CD1c-positive myeloid dendritic cell (primary cell): ENCODE data around the gene STAU1.
"Not testable (repeated sequence)": the region's sequence is repeated elsewhere in the genome, so short reads cannot be mapped to it uniquely, and the experiment has no call there.

Experiments used
- DNase-seq: peaks from one replicate; pipeline ENCODE4 v3.0.0-alpha.2; 2016; ENCODE audit errors: extremely low spot score

Gene STAU1, protein sequence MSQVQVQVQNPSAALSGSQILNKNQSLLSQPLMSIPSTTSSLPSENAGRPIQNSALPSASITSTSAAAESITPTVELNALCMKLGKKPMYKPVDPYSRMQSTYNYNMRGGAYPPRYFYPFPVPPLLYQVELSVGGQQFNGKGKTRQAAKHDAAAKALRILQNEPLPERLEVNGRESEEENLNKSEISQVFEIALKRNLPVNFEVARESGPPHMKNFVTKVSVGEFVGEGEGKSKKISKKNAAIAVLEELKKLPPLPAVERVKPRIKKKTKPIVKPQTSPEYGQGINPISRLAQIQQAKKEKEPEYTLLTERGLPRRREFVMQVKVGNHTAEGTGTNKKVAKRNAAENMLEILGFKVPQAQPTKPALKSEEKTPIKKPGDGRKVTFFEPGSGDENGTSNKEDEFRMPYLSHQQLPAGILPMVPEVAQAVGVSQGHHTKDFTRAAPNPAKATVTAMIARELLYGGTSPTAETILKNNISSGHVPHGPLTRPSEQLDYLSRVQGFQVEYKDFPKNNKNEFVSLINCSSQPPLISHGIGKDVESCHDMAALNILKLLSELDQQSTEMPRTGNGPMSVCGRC

DNA sequence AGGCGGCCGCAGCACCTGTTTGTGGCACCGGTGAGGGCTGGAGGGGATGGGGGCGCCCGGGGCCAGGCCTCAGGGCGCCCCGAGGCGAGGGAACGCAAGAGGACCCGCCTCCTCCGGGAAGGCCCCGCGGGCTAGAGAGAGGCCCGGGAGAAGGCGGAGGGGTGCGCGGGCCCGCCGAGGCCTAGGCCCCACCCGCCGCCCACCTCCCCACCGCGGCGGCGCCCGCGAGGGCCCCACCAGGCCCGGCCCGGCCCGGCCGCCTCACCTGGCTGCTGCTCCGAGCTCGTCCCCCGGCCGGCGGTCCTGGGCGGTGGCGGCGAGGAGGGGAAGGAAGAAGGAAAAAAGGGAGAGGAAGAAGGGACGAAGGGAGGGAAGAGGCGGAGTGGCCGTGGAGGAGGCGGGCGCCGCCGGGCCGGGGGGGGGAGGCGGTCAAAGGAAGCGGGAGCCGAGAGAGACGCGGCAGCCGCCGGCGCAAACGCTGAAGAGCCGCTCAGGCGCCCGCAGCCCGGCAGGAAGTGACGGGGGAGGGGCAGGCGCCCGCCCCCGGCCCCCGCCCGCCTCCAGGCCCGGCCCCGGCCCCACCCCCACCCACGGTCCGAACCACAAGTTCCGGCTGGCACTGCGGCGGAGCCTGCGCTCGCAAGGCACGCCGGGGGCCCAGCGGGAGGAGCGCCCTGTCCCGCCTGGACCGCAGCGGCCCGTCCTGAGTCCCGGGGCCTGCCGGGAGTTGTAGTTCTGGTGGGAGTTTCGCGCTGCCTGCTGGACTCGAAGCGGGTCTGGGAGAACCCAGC lies at the start of gene STAU1:
TSS of gene STAU1 (minus strand) at position 484 of the 791 bp plus-strand sequence. CDS start 22,133 bp downstream, outside the sequence.
- peak; percentile 96 for DNase-seq

DNA sequence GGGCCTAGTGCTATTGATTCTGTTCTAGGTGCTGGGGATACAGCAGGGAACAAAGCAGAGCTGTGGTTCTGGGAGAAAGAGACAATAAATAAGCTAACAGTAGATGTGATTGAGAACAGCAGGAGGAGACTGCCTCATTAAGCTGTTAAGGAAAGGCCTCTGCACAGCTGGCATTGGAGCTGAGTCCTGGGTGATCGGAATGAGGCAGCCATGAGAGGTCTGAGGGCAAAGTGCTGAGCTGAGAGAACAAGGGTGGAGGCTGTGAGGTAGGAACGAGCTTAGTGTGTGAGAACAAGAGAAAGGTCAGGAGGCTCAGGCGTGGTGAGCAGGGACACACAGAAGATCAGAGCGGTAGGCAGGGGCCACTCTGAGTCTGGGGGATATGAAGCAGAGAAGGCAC lies 49.4 kb upstream of the STAU1 start:
- no peak for DNase-seq

DNA sequence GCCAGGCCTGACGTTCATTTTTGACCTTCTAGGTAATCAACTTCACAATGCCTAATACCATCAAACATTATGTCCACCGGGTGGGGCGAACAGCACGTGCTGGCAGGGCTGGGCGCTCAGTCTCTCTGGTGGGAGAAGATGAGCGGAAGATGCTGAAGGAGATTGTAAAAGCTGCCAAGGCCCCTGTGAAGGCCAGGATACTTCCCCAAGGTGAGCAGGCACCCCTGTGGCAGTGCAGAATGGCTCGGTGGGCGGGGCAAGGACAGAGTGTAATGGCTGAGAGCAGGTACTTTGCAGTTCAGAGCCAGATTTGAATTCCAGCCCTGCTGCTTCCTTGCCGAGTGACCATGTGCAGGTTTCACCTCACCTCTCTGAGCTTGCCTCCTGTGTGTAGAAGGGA lies 48.2 kb upstream of the STAU1 start:
- no peak for DNase-seq

DNA sequence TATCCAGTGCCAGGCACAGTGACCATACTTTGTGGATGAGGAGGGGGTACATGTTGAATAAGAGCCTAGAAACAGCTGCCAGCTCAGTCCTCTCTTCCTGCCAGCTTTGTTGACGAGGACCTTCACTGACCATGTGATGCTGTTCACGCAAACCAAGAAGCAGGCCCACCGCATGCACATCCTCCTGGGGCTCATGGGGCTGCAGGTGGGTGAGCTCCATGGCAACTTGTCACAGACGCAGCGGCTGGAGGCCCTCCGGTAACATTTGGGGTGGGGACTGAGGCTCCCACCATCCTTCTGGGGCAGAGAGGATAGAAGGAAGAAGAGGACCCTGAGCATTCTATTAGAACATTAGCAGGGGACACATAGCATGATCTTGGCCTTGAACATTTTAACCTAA lies 46.7 kb upstream of the STAU1 start:
- DNase-seq, result no peak

DNA sequence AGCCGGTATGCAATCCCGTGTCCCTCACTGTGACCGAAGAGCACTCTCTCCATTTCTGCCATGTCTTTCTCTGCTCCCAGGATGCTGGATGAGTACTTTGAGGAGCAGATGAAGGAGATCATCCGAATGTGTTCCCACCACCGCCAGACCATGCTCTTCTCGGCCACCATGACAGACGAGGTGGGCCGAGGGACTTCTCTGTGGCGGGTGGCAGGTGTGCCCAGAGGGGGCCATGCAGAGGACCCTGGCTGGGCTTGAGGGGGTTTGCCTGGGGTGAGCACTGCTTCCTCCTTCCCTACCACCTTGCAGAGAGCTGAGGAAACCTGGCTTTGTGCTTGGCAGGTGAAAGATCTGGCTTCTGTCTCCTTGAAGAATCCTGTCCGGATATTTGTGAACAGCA lies 45.1 kb upstream of the STAU1 start:
- DNase-seq, result no peak

DNA sequence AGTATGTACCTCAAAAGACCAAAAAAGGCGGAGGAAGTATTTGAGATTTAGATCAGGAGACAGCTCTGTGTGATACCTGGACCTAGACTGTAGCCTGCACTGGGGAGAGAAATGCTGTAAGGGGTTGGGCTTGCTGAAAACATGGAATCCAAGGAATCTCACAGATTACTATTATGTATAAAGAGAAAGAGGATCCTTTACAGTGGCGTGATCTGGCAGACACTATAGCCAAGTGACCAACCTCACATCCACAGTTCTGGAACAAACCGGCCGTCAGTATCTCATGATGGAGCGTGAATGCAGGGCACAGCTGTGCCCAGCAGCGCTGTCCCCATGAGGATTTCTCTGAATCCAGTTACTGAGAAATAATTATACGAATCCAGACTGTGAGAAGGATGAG lies 43.3 kb upstream of the STAU1 start:
- no peak for DNase-seq

DNA sequence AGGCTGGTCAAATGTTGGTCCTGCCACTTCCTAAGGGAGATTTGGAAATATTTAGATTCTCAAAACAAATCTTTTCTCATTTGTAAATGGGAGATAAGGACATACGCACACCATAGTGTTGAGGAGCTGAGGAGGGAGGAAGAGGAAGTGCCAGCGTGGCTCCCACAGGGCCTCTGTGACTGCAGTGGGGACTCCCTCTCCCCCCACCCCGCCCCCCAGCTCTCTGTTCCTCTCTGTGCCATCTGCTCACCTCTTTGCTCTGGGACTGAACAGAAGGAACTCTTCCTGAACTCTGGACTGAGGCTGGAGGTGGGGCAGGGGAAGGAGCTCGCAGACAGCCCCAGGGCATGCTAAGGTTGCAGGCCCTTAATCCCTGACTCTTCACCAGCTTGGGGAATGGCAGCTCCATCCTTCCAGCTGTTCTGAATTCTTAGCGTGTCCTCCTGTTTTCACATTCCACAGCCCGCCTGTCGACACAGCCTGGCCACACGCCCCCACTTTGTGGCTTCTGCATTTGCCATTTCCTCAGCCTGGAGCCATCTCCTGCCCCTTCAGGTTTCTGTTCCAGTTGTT lies 42.5 kb upstream of the STAU1 start:
- DNase-seq, result peak; percentile 88

DNA sequence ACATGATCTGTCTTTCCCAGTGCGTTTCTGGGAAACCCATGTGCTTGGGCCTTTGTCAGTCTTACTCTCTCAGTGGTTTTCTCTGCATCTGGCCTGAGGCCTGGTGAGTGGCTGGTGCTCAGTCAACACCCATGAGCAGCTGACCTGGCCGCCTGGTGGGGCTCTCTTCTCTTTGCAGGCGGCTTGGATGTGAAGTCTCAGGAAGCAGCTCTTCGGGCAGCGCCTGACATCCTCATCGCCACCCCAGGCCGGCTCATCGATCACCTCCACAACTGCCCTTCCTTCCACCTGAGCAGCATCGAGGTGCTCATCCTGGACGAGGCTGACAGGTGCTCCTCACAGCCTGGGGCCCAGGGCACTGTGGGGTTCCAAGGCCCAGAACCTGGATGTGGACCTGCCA lies 41.9 kb upstream of the STAU1 start:
- no peak for DNase-seq

DNA sequence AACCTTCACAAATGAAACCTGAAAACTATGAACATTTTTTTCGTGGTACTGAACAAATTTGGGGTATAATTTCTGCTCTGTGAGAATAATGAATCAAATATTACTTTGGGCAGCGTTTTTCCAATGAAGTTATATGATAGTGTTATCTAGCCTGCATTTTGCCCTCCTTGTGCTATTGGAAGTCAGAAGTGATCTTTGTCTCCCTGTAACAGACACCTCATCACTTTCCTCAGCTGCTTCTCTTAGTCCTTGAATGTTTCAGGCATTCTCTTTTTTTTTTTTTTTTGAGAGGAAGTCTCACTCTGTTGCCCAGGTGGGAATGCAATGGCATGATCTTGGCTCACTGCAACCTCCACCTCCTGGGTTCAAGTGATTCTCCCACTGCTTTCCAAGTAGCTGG lies 41.2 kb upstream of the STAU1 start:
- DNase-seq, result no peak

DNA sequence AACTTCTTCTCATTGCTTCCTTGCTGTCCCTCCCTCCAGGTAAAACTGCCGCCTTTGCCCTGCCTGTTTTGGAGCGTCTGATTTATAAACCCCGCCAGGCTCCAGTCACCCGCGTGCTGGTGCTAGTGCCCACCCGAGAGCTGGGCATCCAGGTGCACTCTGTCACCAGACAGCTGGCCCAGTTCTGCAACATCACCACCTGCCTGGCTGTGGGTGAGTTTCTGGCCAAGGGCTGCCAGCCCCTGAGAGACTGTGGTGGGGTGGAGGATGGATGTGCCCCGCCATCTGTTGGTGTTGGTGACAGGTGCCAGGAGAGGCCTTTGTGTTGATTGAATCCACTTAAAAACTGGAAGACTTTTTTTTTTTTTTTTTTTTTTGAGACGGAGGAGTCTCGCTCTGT lies 40.5 kb upstream of the STAU1 start:
- DNase-seq, result no peak

DNA sequence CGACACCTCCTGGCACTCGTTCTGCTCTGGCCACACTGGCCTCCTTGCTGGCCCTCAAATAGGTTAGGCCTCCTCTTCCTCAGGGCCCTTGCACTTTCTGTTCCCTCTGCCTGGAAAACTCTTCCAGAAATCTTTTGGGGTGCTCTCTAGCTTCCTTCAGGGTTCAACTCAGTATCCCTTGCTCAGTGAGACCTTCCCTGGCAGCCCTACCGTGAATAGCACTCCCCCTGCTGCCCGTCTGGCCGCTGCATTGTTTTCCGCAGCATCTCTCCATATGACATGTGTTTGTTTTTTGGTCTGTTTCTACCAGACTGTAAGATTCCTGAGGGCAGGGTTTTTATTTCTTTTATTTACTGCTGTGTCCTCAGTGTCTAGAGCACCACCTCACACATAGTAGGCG lies 37.8 kb upstream of the STAU1 start:
- DNase-seq, result no peak

DNA sequence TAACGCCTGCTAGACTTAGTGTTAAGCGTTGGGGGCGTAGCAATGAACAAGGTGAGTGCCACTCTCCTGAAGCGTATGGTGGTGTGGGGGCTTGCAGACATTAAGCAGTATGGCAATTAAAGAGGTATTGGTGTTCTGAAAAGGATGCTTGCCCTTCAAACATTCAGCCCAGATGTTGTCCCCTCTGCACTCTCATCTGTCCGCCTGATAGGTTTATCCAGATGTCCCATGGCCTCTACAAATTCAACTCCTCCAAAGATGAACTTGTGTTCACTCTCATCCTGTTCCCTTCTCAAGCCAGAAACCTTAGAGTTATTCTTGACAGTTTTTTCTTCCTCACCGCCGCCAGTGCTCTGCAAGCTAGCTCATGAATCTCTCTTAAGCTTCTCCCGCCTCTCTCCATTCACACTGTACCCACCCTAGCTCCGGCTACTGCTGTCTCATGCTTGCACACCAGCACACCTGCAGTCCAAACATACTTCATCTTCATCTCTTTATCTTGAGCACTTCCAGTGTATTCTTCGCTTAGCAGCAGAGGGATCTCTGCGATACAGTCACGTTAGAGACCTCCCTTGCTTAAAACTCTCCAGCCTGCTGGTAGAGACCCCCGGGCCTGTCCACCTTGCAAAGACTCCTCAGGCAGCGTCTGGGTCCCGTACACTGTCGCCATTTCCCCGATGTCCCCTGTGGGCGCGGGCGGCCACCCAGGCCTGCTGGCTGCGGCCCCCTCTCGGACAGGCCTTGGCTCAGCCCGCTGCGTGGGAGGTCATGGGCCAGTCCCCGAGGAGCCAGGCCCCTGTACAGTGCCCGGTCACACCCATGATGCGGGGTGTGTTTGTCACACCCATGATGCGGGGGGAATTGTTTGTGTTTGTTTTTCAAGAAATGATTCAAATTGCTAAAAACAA lies 32.0 kb upstream of the STAU1 start:
- no peak for DNase-seq

DNA sequence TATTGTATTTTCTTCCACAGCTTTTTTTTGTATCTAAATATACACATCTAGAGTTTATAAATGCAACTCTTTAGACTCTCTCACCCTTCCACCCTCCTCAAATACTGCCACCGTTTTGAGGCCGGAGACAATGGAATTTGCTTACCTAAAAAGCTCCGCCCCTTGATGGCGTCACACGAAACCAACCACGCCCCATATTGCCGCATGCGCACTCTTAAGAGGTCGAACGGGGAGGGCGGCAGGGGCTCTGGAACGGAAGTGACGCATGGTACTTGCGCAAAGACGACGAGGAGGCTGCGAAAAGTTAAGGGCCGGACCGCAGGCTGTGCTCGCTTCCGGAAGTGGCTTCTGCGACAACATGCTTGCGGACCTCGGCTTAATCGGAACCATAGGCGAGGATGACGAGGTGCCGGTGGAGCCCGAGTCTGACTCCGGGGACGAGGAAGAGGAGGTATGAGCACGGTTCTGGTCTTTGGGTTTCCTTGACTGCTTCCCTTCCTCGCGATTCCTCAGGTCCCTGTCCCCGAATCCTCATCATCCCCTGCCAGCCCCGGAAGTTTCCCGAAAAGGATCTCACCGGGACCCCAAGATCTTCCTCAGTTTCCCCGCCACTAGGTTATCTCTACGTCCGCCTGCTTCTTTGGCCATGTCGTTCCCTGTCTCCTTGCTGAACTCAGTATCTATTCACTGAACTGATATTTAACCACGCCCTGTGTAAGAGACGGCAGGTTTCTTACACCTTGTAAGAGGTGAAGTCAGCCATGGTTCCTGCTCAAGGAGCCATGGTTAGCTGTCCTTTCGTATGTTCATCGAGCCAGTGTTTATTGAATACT lies 31.2 kb upstream of the STAU1 start, which contains the start of gene DDX27:
TSS of gene DDX27 (plus strand) at position 326 of the 833 bp plus-strand sequence. CDS start at position 359, 33 bp downstream.
- peak; percentile 100 for DNase-seq

DNA sequence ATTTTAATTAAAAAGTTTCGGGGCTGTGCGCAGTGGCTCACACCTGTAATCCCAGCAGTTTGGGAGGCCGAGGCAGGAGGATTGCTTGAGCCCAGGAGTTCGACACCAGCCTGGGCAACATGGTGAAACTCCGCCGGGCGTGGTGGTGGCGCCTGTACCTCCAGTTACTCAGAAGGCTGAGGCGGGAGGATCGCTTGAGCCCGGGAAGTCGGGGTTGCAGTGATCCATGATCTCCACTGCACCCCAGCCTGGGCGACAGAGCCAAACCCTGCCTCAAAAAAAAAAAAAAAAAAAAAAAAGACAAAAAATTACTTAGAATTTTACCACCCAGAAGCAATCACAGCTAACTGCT lies 30.6 kb upstream of the STAU1 start:
- not testable (repeated sequence) for DNase-seq

DNA sequence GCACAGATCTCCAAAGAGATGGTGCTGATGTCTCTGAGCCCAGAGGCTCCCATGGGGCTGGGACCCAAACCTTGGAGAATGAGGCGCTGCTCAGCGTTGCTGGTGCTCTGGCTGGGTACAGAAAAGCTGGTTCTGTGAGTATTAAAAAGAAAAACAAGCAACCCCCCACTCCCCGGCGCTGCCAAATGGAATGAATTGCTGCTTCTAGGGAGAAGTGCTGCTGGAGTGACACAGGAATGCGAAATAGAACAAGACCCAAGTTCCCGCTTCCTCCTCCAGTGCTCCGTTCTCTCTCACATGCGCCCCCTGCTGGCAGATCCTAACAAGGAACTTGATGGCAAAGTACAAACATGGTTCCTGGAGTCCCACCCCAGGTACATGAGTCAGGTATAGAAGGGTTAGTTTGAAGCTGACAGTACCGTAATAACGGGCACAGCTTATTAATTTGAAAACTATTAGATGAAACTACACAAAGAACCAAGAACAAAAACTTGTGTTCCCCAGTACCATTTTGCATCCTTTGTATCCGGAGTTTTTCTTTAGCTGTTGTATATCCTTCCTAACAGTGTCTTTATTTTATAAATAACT lies 29.0 kb upstream of the STAU1 start:
- DNase-seq, result peak; percentile 96

DNA sequence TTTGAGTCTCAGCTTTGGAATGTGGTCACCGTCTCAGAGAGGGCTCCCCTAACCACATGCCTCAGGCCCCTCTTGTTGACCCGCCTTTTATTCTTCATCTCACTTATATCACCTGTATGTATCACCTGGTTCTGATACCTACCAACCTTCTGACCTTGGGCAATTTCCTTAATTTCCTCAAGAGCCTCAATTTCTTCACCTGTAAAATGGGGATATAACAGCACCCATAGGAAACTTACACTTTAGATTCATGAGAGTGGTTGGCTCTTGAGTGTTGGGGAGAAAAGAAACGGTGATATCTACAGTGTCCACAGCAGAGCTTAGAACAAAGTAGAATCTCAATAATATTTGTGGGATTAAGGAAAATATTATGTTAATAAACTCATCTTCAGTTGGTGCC lies 27.1 kb upstream of the STAU1 start:
- no peak for DNase-seq

DNA sequence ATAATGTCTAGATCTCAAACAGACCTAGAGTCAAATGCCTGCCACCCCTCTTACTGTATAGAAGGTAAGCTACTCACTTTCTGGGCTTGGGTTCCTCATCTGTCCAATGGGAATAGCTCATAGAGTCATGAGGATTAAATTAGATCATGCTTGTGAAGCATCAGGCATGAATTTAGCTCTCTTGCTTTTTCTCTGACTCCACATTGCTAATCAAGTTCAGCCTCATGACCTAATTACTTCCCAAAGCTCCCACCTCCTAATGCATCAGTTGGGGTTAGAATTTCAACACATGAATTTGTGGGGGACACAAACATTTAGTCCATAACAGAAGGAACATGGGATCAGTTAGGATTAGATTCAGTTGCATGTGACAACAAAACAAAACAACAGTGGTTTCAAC lies 26.4 kb upstream of the STAU1 start:
- DNase-seq, result no peak

DNA sequence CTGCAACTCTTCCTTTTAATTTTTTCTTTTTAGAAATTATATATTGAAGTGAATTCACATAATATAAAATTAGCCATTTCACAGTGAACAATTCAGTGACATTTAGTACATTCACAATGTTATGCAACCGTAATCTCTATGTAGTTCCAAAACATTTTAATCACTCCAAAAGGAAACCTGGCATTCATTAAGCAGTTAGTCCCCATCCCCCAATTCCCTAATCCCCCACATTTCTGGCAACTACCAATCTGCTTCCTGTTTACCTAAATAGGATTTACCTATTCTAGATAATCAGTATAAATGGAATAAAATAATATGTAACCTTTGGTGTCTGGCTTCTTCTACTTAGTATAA lies 22.6 kb upstream of the STAU1 start:
- no peak for DNase-seq

DNA sequence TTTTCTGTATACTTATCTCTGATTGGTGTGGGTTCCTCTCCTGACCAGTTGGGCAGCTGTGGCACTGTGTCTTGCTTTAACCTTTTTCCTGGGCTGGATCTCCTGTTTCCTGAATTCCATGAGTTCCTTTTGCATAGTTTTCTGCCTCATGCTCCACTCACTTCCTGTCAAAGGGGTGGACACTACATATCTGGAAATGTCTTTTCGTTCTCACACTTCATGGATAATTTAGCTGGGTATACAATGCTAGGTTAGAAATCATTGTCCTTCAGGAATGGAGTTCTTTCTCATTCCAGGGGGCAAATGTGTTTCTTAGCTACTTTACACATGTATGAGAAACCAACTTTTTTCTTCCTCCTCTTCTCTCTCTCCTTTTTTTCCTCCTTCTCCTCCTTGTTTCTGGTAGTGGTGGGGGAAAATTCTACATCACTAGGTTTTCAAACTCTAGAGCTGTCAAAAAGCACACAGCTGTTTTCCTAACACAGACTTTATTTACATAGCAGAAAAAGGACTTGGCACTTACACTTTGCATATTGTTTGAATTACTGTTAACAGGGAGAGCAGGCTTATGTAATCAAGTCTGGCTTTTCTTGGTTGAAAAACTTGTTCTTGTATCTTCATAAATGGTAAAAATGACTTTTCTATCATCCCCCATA lies 22.1 kb upstream of the STAU1 start:
- no peak for DNase-seq

DNA sequence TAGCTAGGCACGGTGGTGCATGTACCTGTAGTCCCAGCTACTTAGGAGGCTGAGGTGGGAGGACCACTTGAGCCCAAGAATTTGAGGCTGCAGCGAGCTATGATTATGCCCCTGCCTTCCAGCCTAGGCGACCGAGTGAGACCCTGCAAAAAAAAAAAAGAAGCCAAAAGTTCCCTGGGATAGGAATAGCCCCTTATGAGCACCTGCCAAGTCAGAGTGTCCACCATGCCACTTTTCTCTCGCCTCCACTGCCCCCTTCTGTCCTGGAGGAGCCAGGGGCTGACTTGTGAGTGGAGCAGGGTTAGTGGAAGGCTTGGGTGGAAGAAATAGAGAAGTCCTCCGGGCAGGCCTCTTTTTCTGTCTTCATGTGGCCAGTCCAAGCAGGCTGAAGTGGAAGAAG lies 18.9 kb upstream of the STAU1 start:
- DNase-seq, result no peak
